HG02870 (cell line): Measurements from ENCODE around the gene DEFB116.
"Not testable (repeated sequence)": the region's sequence is repeated elsewhere in the genome, so short reads cannot be mapped to it uniquely, and the experiment has no call there.

ENCODE experiments used
- ATAC-seq: cut with Tn5 transposase; IDR thresholded peaks from one replicate; pipeline ENCODE4 v1.9.1; 2021; ENCODE audit warnings: mild to moderate bottlenecking, moderate library complexity; ENCODE audit not compliant: unreplicated experiment

The DEFB116 gene, protein sequence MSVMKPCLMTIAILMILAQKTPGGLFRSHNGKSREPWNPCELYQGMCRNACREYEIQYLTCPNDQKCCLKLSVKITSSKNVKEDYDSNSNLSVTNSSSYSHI

DNA sequence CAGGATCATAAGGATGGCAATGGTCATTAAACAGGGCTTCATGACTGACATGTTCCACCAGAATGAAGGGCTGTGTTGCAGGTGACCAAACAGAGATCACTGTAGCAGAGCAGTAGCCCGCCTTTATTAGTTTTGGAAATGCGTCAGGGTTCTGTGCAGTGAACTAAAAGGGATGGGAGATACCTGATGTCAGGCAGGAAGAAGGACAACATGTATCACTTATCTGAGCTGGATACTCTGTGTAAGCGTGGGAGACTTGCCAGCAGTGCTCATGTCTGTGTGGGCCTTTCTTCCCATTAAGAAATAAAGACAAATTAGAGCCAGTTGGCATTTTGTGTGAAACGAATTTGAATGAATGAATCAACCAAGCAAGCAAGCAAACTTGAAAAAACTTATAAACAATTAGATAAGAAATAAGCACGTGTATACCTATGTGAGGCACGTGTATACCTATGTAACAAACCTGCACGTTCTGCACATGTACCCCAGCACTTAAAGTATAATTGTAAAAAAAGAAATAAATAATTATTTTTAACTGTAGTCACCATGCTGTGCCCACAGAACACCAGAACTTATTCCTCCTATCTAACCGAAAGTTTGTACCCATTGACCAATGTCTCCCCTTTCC lies at the start of gene DEFB116:
Gene DEFB116 (minus strand): TSS at position 51 of the 628 bp plus-strand sequence. CDS start 0 bp downstream, at position 51.
- no peak for ATAC-seq

DNA sequence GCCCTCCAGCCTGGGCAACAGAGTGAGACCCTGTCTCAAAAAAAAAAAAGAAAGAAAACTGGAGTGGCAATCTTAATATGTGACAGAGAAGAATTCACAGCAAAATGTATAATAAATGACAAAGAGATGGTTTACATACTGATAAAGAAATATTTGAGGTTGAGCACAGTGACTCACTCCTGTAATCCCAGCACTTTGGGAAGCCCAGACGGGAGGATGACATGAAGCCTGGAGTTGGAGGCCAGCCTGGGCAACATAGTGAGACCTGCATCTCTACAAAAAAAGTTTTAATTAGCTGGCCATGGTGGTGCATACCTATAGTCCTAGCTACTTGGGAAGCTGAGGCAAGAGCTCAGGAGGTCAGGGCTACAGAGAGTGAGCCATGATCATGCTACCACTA lies 47.6 kb upstream of the DEFB116 start:
- ATAC-seq = no peak

DNA sequence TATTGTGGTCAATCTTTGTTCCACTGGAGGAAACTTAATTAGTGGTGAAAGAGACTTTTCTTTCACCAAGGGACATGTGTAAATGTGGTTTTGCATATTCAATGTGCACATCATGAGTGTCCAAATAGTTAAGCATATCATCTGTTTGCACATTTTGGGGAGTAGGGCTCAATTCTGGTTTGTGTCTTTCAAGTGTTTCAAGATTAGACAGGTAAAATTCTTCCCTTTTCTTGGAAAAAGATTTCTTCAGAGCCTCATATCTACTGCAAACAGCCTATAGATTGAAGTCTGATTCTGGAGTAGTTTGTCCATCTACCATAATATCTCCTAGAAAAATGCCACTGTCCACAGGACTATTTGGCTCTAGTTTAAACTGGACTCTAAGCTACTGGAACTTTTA lies 33.1 kb upstream of the DEFB116 start:
- ATAC-seq = no peak

DNA sequence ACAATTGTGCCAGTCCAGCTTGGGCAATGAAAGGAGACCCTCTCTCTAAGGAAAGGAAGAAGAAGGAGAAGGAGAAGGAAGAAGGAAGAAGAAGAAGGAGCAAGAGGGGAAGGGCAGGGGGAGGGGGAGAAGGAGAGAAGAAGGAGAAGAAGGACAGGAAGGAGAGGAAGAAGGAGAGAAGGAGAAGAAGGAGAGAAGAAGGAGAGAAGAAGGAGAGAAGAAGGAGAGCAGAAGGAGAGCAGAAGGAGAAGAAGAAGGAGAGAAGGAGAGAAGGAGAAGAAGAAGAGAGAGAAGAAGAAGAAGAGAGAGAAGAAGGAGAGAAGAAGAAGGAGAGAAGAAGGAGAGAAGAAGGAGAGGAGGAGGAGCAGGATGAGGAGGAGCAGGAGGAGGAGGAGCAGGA lies 22.5 kb upstream of the DEFB116 start:
- ATAC-seq = no peak

DNA sequence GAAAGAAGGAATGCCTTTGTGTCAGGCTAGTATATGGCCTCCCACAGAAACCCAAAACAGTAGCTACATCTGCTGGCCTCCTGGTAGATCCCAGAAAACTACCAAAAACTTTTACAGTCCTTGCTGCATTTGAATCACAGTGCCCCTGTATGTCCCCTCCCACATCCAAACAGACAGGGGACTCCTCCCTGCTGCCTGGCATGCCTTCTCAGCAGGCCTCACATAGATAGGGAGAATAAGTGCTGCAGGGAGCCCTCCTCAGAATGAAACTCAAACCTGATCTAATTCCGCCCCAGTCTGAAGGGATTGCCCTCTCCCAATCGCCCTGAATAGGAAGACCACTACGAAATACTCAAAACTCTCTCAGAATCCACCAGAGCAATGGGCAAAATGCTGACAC lies 14.1 kb upstream of the DEFB116 start:
- ATAC-seq = no peak

DNA sequence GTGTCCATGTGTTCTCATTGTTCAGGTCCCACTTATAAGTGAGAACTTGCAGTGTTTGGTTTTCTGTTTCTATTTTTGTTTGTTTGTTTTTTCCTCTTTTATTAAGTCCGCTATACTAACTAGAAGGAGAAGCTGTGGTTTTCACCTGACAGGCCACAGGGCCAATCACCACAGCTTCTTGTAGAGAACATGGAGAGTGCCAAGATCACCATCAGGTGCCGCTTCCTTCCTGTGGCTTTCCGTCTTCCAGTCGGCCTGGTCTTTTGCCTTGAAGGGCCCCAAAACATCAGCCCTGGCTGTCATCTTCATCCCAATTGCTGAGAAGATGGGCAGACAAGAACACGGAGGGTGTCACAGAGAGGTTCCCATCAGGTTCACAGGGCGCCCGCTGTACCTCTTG lies 23.4 kb downstream of the DEFB116 start:
- ATAC-seq = not testable (repeated sequence)

DNA sequence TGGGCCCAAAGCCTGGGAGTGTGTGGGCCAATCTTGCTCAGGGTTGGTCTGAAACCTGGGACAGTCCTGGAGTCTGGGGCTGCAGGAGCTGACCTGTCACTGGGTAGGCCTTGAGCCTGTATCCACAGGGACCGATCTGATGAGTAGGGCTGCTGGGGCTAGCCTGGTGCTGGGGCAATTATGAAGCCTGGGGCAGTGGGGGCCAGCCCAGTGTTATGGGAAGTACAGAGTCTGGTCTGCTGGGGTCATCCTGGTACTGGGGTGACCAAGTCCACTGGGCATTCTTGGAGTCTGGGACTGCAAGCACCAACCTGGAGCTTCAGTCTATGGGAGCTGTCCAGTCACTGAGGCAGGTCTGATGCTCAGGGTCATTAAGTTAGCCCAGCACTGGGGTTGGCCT lies 30.2 kb downstream of the DEFB116 start:
- ATAC-seq = no peak

DNA sequence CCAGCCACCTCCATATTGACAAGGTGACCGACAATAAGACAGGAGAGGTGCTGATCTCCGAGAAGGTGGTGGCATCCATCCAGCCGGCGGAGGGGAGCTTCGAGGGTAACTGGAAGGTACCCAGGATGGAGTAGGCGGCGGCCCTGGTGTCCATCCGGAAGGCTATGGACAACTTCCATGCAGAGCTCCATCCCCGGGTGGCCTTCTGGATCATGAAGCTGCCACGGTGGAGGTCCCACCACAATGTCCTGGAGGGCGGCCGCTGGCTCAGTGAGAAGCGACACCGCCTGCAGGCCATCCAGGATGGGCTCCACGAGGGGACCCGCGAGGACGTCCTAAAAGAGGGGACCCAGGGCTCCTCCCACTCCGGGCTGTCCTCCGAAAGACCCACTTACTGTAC lies 33.9 kb downstream of the DEFB116 start:
- ATAC-seq = no peak

DNA sequence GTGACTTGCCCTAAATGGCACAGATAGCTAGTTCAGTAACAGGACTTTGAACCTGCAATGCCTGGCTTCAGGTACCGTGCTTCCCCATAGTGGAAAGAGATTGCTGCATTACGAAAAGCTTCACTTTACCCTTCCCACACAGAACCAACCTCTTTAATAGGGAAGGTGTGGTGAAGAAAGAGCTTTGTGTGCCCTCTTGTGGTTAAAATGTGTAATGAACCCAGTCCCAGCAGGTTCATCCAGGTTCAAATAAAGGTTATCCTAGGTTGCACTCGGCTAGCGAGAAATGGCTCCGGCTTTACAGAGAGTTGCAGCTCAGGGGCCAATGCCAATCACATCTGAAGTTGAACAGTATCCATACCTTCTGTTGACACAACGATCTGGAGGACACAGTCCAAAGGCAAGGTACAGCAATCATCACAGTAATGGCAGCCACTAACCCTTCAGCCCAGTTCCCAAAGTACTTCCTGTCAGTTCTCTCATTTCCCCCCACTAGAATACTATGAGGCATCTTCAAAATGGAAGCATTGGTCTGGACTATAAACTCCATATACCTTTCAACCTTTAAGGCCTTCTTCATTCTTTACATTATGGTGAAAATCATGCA lies 48.0 kb downstream of the DEFB116 start:
- ATAC-seq = no peak

DNA sequence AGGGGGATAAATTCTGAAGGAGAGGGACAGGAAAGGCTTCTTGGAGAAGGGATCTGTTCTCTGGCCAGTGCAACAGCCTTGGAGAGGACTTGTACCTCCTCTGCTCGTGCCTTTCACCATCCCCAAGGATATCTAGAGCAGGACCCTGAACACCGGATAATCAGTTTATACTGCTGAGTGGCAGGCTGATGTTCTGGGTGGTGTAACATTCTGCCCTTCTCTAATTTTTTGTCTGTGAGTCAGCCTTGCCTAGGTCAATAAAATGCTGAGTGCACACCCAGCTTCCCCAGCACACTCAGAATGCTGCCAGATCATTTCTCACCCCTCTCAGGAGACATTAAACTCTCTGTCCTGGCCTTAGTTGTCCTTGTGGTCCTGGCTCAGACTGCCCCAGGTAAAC lies 51.0 kb downstream of the DEFB116 start, which contains the start of gene DEFB115:
Gene DEFB115 (plus strand): TSS at position 301 of the 400 bp plus-strand sequence. CDS start 0 bp downstream, at position 301.
- no peak for ATAC-seq

DNA sequence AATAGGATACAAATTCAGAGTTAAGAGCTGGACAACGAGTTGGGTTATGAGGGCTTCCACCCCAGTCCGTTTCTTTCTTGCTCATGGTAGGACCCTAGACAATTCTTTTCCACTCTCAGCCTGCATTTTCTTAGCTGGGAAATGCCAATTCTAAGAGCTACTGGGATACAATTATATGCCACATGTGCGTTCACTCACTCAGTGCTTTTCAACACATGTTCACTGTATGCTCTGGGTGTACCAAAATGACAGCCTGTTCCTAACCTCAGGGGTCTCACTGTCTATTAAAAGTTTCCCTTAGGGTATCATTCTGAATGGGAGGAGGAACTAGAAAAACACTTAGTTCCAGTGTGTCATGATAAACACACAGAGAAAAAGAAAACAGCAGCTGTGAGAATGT lies 51.4 kb downstream of the DEFB116 start:
- ATAC-seq = no peak
